Nephron (organoid): ENCODE data around the gene GALNT13.
A peak's percentile ranks its signal among the peaks of the same experiment; 100 is the strongest.

Experiments used
- H3K27ac Mint-ChIP-seq, 3 experiments: 2 replicates each; pipeline ENCODE4 v1.8.0; 2020; ENCODE audit warnings: mixed read lengths in 3 of 3, mild to moderate bottlenecking in 2 of 3, moderate library complexity in 1 of 3
- H3K27me3 Mint-ChIP-seq: 2 replicates; pipeline ENCODE4 v1.8.0; 2021; ENCODE audit warnings: low read depth, mild to moderate bottlenecking, moderate library complexity, mixed read lengths
- H3K36me3 Mint-ChIP-seq: 2 replicates; pipeline ENCODE4 v1.8.0; 2020; ENCODE audit warnings: low read depth, mixed read lengths
- H3K4me1 Mint-ChIP-seq: 2 replicates; pipeline ENCODE4 v1.8.0; 2020; ENCODE audit warnings: mixed read lengths
- H3K4me3 Mint-ChIP-seq, 3 experiments: 2 replicates each; pipeline ENCODE4 v1.8.0; 2020; ENCODE audit warnings: mild to moderate bottlenecking in 3 of 3, mixed read lengths in 3 of 3, moderate library complexity in 2 of 3
- H3K9me3 Mint-ChIP-seq: 2 replicates; pipeline ENCODE4 v1.8.0; 2020; ENCODE audit warnings: mixed read lengths
- CTCF ChIP-seq, 3 experiments: fragments of 200-600 bp; sonication (generic); IDR thresholded peaks; one replicate each; pipeline ENCODE4 v1.5.0; 2021; ENCODE audit warnings: antibody characterized with exemption in 3 of 3; ENCODE audit not compliant: unreplicated experiment in 3 of 3

GALNT13 gene

GRCh38 chr2:153864022-153864421 is 7.7 kb upstream of the GALNT13 start:
- peaks cover 4% of the 10 kb centered on the region for H3K9me3 Mint-ChIP-seq
- no peaks in the 10 kb centered on the region for H3K4me1 Mint-ChIP-seq
- no peak overlapping the region for H3K27ac Mint-ChIP-seq
- H3K4me3 Mint-ChIP-seq: no peak overlapping the region
- TF ChIP-seq CTCF (IDR thresholded peaks at IDR 0.05; ENCODE audit: unreplicated experiment in 3 of 3): no peak
- peaks cover 4% of the 10 kb centered on the region for H3K27me3 Mint-ChIP-seq
- H3K36me3 Mint-ChIP-seq: peaks cover 4% of the 10 kb centered on the region

GRCh38 chr2:153866595-153866994 is 5.1 kb upstream of the GALNT13 start:
- TF ChIP-seq CTCF (IDR thresholded peaks at IDR 0.05; ENCODE audit: unreplicated experiment in 3 of 3): no peak
- peaks cover 24% of the 10 kb centered on the region for H3K27me3 Mint-ChIP-seq
- peaks cover 4% of the 10 kb centered on the region for H3K36me3 Mint-ChIP-seq
- no peaks in the 10 kb centered on the region for H3K4me1 Mint-ChIP-seq
- H3K4me3 Mint-ChIP-seq: no peak overlapping the region
- peaks cover 4% of the 10 kb centered on the region for H3K9me3 Mint-ChIP-seq
- H3K27ac Mint-ChIP-seq: no peak overlapping the region

- Mint-ChIP-seq H3K36me3 (no peaks in the 10 kb centered on the region), H3K4me1 (peaks cover 13% of the 10 kb centered on the region), H3K27ac (no peak overlapping the region), H3K9me3 (no peaks in the 10 kb centered on the region), H3K4me3 (peak overlapping the region; percentile 28 to 68 (median 43)), H3K27me3 (peaks cover 49% of the 10 kb centered on the region)
- TF ChIP-seq CTCF (IDR thresholded peaks at IDR 0.05; ENCODE audit: unreplicated experiment in 3 of 3): peak in 1 of 3 experiments; percentile 25
Observed at GRCh38 chr2:153870308-153870707, 1.4 kb upstream of the GALNT13 start.

GRCh38 chr2:153872311-153873051 is 759 bp downstream of the GALNT13 start:
- H3K27ac Mint-ChIP-seq: peak overlapping the region in 1 of 3 experiments; percentile 31

GRCh38 chr2:153873052-153874048 is 1.6 kb downstream of the GALNT13 start:
- no peak for TF ChIP-seq CTCF (IDR thresholded peaks at IDR 0.05; ENCODE audit: unreplicated experiment in 3 of 3)
- H3K27me3 Mint-ChIP-seq: peaks cover 55% of the 10 kb centered on the region
- peaks cover 13% of the 10 kb centered on the region for H3K4me1 Mint-ChIP-seq
- H3K4me3 Mint-ChIP-seq: peak overlapping the region; percentile 90 to 92 (median 91)
- H3K36me3 Mint-ChIP-seq: no peaks in the 10 kb centered on the region
- no peaks in the 10 kb centered on the region for H3K9me3 Mint-ChIP-seq
- H3K27ac Mint-ChIP-seq: no peak overlapping the region

More at GRCh38 chr2:153872311-153873051, 759 bp downstream of the GALNT13 start:
- Mint-ChIP-seq H3K27me3 (peaks cover 59% of the 10 kb centered on the region), H3K4me3 (peak overlapping the region; percentile 90 to 92 (median 91)), H3K4me1 (peaks cover 13% of the 10 kb centered on the region), H3K36me3 (no peaks in the 10 kb centered on the region), H3K9me3 (no peaks in the 10 kb centered on the region)
- no peak for TF ChIP-seq CTCF (IDR thresholded peaks at IDR 0.05; ENCODE audit: unreplicated experiment in 3 of 3)
